Activated naive CD4-positive, alpha-beta T cell treated with anti-CD3 and anti-CD28 coated beads, Interleukin-2, amount 10 ng/mL, durations not matched to agents 7 days and 5 days (primary cell): Measurements from ENCODE around the gene DNASE1.
A peak's percentile ranks its signal among the peaks of the same experiment; 100 is the strongest.

Source experiments
- CTCF ChIA-PET: fragments of 350-600 bp; sonication (Branson Sonifier 250); formaldehyde crosslinking; loops from one replicate; lab custom pipeline; 2021; ENCODE audit warnings: antibody characterized with exemption; lab: Charles Lee
- DNase-seq: peaks from one replicate; pipeline ENCODE4 v3.0.0-alpha.2; 2020
- H3K27ac Mint-ChIP-seq: one replicate; pipeline ENCODE4 v1.8.0; 2021; ENCODE audit warnings: mild to moderate bottlenecking, moderate library complexity, mixed read lengths
- H3K27me3 Mint-ChIP-seq: one replicate; pipeline ENCODE4 v1.8.0; 2021; ENCODE audit warnings: mild to moderate bottlenecking, mixed read lengths
- H3K36me3 Mint-ChIP-seq: one replicate; pipeline ENCODE4 v1.8.0; 2021; ENCODE audit warnings: mixed read lengths
- H3K4me1 Mint-ChIP-seq: one replicate; pipeline ENCODE4 v1.8.0; 2021; ENCODE audit warnings: mixed read lengths
- H3K4me3 Mint-ChIP-seq: one replicate; pipeline ENCODE4 v1.8.0; 2021; ENCODE audit warnings: mild to moderate bottlenecking, moderate library complexity, mixed read lengths
- H3K9me3 Mint-ChIP-seq: one replicate; pipeline ENCODE4 v1.8.0; 2021; ENCODE audit warnings: mixed read lengths

DNASE1 gene

GRCh38 chr16:3687792-3688191 lies 33.3 kb downstream of the DNASE1 start:
- H3K4me1 Mint-ChIP-seq: peaks cover 13% of the 10 kb centered on the region
- peaks cover 29% of the 10 kb centered on the region for H3K36me3 Mint-ChIP-seq
- no peak overlapping the region for H3K4me3 Mint-ChIP-seq
- DNase-seq: no peak
- H3K27ac Mint-ChIP-seq: no peak overlapping the region
- no peaks in the 10 kb centered on the region for H3K27me3 Mint-ChIP-seq
- H3K9me3 Mint-ChIP-seq: no peaks in the 10 kb centered on the region
- CTCF ChIA-PET: interaction anchor here (0.8 to 1.0 kb wide), 2 partner anchors 62 to 191 kb away, joined by 3 read pairs; no protein-coding TSS in a partner anchor

GRCh38 chr16:3689731-3690130 lies 35.2 kb downstream of the DNASE1 start:
- Mint-ChIP-seq H3K4me1 (peaks cover 13% of the 10 kb centered on the region), H3K27ac (no peak overlapping the region), H3K36me3 (peaks cover 23% of the 10 kb centered on the region), H3K9me3 (no peaks in the 10 kb centered on the region), H3K27me3 (no peaks in the 10 kb centered on the region), H3K4me3 (no peak overlapping the region)
- CTCF ChIA-PET: interaction anchor here (0.6 to 2.8 kb wide), 5 partner anchors 17 to 565 kb away, joined by 3 to 10 read pairs (median 3); no protein-coding TSS in a partner anchor
- DNase-seq: no peak

DNA sequence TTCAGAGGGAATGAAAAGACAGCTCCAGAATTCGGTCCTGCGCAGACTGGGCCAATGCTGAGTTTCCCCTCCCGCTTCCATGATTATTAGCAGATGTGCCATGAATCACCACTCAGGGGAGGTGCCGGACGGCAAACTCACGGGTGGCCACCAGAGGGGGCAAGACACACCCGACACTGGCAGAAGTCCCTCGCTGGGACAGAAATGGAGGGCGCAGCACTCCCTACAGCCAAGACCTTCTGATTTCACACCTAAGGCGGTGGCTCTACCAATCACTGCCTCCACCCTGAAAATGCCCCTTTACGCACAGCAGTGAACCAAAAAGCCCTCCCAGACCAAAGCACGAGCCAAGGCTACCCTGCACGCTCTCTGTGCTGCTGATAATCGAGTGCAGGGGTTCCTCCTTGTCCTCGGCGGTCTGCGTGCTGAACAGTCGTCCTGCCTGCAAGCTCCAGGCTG lies 36.0 kb downstream of the DNASE1 start:
- H3K27me3 Mint-ChIP-seq: no peaks in the 10 kb centered on the region
- H3K4me3 Mint-ChIP-seq: no peak overlapping the region
- H3K9me3 Mint-ChIP-seq: no peaks in the 10 kb centered on the region
- H3K36me3 Mint-ChIP-seq: peaks cover 21% of the 10 kb centered on the region
- CTCF ChIA-PET: interaction anchor here (0.6 to 2.8 kb wide), 7 partner anchors 10 to 564 kb away, joined by 3 to 10 read pairs (median 4); no protein-coding TSS in a partner anchor
- peak; percentile 89 for DNase-seq
- H3K27ac Mint-ChIP-seq: no peak overlapping the region
- peaks cover 13% of the 10 kb centered on the region for H3K4me1 Mint-ChIP-seq

DNA sequence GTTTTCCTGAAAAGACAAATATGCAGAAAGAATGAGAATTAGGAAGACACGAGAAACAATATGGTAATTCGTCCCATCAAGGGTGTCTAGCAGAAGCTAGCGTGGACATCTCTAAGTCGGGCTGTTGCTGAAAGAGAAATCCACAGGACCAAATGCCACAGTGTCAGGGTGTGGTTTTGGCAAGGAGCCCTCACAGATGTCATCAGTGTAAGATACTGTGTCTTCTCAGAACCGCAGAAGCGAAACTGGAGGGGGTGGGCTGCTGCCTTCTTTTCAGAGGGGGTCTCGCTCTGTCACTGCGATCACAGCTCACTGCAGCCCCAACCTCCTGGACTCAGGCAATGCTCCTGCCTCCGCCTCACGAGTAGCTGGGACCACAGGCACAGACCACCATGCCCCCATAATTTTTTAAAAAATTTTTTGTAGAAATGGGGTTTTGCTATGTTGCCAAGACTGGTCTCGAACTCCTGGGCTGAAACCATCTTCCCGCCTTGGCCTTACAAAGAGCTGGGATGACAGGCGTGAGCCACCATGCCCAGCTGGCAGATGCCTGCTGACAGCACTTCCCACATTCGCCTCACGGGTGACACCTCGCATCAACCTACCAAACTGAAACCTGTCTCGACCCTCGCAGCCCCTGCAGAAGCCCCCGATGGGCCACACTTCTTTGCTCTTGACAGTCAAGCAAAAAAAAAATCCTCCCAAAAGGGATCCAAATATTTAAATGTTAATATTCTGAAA lies 36.7 kb downstream of the DNASE1 start:
- no peaks in the 10 kb centered on the region for H3K9me3 Mint-ChIP-seq
- CTCF ChIA-PET: interaction anchor here (1.0 to 2.8 kb wide), 5 partner anchors 9 to 248 kb away, joined by 3 to 10 read pairs (median 4); no protein-coding TSS in a partner anchor
- H3K4me1 Mint-ChIP-seq: peaks cover 13% of the 10 kb centered on the region
- no peak overlapping the region for H3K4me3 Mint-ChIP-seq
- no peaks in the 10 kb centered on the region for H3K27me3 Mint-ChIP-seq
- no peak for DNase-seq
- H3K27ac Mint-ChIP-seq: no peak overlapping the region
- H3K36me3 Mint-ChIP-seq: peaks cover 21% of the 10 kb centered on the region

GRCh38 chr16:3691761-3692160 lies 37.3 kb downstream of the DNASE1 start:
- Mint-ChIP-seq H3K36me3 (peaks cover 21% of the 10 kb centered on the region), H3K4me3 (no peak overlapping the region), H3K27ac (no peak overlapping the region), H3K4me1 (peaks cover 13% of the 10 kb centered on the region), H3K27me3 (no peaks in the 10 kb centered on the region), H3K9me3 (no peaks in the 10 kb centered on the region)
- no peak for DNase-seq
- CTCF ChIA-PET: interaction anchor here (1.0 to 2.8 kb wide), 4 partner anchors 8 to 248 kb away, joined by 3 to 10 read pairs (median 6); no protein-coding TSS in a partner anchor

- Mint-ChIP-seq H3K36me3 (peaks cover 10% of the 10 kb centered on the region), H3K27me3 (no peaks in the 10 kb centered on the region), H3K4me3 (no peak overlapping the region), H3K9me3 (no peaks in the 10 kb centered on the region), H3K4me1 (peaks cover 19% of the 10 kb centered on the region), H3K27ac (no peak overlapping the region)
- CTCF ChIA-PET: interaction anchor here (0.7 to 0.9 kb wide), 2 partner anchors 9 to 456 kb away, joined by 3 to 5 read pairs; no protein-coding TSS in a partner anchor
- DNase-seq: no peak
These were observed 39.6 kb downstream of the DNASE1 start for GRCh38 chr16:3694051-3694450.

DNA sequence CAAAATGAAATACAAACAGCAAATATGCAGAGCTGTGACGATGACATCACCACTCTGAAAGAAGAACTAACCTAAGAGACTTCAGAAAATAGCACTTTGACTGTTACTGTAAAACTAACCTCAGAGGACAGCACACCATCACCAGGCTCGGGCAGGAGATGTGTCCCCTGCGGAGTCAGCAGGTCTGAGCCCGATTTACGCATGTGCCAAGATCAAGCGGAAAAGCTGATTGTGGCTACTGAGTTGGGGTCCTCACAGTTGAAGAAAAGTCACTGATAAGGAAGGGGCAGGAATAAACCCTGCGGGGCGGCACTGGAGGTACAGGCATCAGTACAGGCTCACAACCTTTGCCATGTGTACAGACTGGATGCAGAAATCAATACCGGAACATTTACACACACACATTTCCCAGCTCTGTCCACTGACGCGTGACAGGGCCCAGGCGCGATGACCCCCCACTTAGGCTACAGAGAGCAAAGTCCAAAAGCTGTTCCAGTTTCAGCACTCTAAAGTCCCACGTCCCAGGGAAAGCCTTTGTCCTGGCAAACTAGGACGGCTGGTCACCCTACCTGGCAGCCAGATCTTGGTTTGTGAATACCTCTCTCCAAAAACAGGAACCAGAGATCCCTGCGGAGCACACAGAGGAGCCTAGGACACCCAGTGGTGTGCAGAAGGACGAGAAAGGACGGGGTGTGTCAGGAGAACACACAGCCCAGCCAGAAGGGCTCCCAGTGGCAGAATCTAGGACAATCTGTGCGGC lies 41.3 kb downstream of the DNASE1 start:
- peaks cover 4% of the 10 kb centered on the region for H3K36me3 Mint-ChIP-seq
- H3K4me3 Mint-ChIP-seq: no peak overlapping the region
- DNase-seq: no peak
- H3K27me3 Mint-ChIP-seq: no peaks in the 10 kb centered on the region
- CTCF ChIA-PET: interaction anchor here (1.4 kb wide), 2 partner anchors 9 to 10 kb away, joined by 3 to 6 read pairs; no protein-coding TSS in a partner anchor
- no peaks in the 10 kb centered on the region for H3K9me3 Mint-ChIP-seq
- H3K27ac Mint-ChIP-seq: no peak overlapping the region
- H3K4me1 Mint-ChIP-seq: peaks cover 21% of the 10 kb centered on the region

- Mint-ChIP-seq H3K27ac (no peak overlapping the region), H3K4me1 (peaks cover 16% of the 10 kb centered on the region), H3K36me3 (peaks cover 3% of the 10 kb centered on the region), H3K9me3 (no peaks in the 10 kb centered on the region), H3K4me3 (no peak overlapping the region), H3K27me3 (no peaks in the 10 kb centered on the region)
- CTCF ChIA-PET: interaction anchor here (1.4 kb wide), 2 partner anchors 8 to 11 kb away, joined by 3 to 6 read pairs; no protein-coding TSS in a partner anchor
- no peak for DNase-seq
These were observed 42.1 kb downstream of the DNASE1 start for GRCh38 chr16:3696425-3697218.

- H3K27ac Mint-ChIP-seq: no peak overlapping the region
- H3K9me3 Mint-ChIP-seq: no peaks in the 10 kb centered on the region
- no peaks in the 10 kb centered on the region for H3K27me3 Mint-ChIP-seq
- H3K36me3 Mint-ChIP-seq: peaks cover 3% of the 10 kb centered on the region
- no peak overlapping the region for H3K4me3 Mint-ChIP-seq
- CTCF ChIA-PET: no interaction called here
- DNase-seq: no peak
- H3K4me1 Mint-ChIP-seq: peaks cover 14% of the 10 kb centered on the region
These were observed 44.5 kb downstream of the DNASE1 start for GRCh38 chr16:3698941-3699340.

- H3K9me3 Mint-ChIP-seq: no peaks in the 10 kb centered on the region
- H3K27me3 Mint-ChIP-seq: no peaks in the 10 kb centered on the region
- DNase-seq: no peak
- no peak overlapping the region for H3K4me3 Mint-ChIP-seq
- H3K27ac Mint-ChIP-seq: no peak overlapping the region
- peaks cover 3% of the 10 kb centered on the region for H3K36me3 Mint-ChIP-seq
- CTCF ChIA-PET: interaction anchor here (0.6 kb wide), 1 partner anchor 804 kb away, joined by 3 read pairs; no protein-coding TSS in a partner anchor
- H3K4me1 Mint-ChIP-seq: peaks cover 14% of the 10 kb centered on the region
These were observed 47.0 kb downstream of the DNASE1 start for GRCh38 chr16:3701531-3701930.

DNA sequence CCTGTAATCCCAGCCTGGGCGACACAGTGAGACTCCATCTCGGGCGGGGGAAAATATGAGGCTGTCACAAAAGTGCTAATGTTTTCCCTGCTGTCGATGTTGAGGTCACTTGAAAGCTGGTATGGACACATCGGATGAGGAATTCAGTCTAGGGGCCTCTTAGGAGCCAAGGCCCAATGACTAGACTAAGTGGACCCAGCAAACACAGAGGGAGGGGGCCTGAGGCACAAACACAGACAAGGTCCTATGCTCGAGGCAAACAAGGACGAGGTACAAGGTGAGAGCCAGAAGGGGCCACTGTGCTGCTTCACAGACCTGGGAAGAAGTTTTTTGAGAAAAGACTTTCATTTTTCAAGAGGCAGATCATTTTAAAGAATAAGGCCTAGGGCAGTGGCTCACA lies 47.6 kb downstream of the DNASE1 start:
- peaks cover 3% of the 10 kb centered on the region for H3K36me3 Mint-ChIP-seq
- H3K27ac Mint-ChIP-seq: no peak overlapping the region
- H3K4me1 Mint-ChIP-seq: peaks cover 14% of the 10 kb centered on the region
- DNase-seq: no peak
- H3K27me3 Mint-ChIP-seq: no peaks in the 10 kb centered on the region
- CTCF ChIA-PET: interaction anchor here (0.6 kb wide), 2 partner anchors 243 to 804 kb away, joined by 3 read pairs; no protein-coding TSS in a partner anchor
- no peaks in the 10 kb centered on the region for H3K9me3 Mint-ChIP-seq
- no peak overlapping the region for H3K4me3 Mint-ChIP-seq

DNA sequence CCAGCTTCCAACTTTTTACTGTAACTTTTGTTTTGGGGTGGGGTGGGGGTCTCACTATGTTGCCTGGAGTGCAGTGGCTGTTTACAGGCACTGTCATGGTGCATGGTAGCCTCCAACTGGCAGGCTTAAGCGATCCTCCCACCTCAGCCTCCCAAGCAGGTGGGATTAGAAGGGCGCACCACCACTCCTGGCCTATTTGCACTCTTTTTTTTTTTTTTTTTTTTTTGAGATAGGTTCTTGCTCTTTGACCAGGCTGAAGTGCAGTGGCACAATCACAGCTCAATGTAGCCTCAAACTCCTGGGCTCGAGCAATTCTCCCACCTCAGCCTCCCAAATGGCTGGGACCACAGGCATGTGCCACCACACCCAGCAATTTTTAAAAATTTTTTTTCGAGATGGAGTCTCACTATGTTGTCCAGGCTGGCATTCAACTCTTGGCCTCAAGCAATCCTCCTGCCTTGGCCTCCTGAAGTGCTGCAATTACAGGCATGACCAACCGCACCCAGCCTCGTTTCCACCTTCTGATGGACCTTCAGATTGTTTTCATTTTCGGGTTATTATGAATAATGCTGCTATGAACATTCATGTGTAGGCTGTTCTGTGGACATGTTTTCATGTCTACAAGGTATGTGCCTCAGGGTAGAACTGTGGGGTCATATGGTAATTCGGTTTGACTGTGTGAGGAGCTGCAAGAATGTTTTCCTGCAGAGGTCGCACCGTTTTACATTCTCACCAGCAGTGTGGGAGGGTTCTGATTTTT lies 51.9 kb downstream of the DNASE1 start:
- Mint-ChIP-seq H3K9me3 (no peaks in the 10 kb centered on the region), H3K27me3 (no peaks in the 10 kb centered on the region), H3K36me3 (peaks cover 6% of the 10 kb centered on the region), H3K4me3 (no peak overlapping the region), H3K4me1 (no peaks in the 10 kb centered on the region), H3K27ac (no peak overlapping the region)
- DNase-seq: no peak
- CTCF ChIA-PET: no interaction called here
